ENCODE data around the gene TBC1D14. TPM values are rescaled to one million over a fixed set of nuclear protein-coding genes. Genes with fewer than 3 reads are reported as not detected.

Gene TBC1D14
- total and polyA plus RNA-seq, 10 of the 15 experiments (the other 5 are each of a cell fraction or from before 2014, with no cell fraction given) = 0.87 to 39.3 (median 30.1) TPM

DNA sequence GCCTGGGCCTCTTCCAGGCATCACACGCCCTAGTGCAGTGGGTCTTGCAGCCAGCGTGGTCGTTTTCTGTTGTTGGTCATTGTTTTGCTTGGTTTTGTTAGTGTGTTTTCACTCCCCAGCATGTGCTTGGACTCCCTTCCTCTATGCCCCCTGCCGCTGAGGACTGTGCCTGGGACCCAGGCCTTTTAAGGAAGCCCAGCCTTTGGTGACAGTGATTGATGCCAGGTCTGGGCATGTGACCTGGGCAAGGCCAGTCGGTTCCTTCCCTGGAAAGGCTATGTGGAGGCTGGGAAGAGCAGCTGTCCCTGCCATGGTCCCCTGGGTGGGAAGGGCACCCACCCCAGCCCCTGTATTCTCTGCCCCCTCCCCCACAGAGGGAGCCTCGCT, 167.1 kb downstream of the TBC1D14 start (continued):
- TF ChIP-seq, protein P1, sequence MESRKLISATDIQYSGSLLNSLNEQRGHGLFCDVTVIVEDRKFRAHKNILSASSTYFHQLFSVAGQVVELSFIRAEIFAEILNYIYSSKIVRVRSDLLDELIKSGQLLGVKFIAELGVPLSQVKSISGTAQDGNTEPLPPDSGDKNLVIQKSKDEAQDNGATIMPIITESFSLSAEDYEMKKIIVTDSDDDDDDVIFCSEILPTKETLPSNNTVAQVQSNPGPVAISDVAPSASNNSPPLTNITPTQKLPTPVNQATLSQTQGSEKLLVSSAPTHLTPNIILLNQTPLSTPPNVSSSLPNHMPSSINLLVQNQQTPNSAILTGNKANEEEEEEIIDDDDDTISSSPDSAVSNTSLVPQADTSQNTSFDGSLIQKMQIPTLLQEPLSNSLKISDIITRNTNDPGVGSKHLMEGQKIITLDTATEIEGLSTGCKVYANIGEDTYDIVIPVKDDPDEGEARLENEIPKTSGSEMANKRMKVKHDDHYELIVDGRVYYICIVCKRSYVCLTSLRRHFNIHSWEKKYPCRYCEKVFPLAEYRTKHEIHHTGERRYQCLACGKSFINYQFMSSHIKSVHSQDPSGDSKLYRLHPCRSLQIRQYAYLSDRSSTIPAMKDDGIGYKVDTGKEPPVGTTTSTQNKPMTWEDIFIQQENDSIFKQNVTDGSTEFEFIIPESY (IDR thresholded peaks at IDR 0.05) = no peak
- TF ChIP-seq NFIC (IDR thresholded peaks at IDR 0.05; ENCODE audit: low read depth, low read length) = no peak
- no peak for TF ChIP-seq ASH2L (IDR thresholded peaks at IDR 0.05; ENCODE audit: borderline replicate concordance, low read depth)
- TF ChIP-seq KLF5 (IDR thresholded peaks at IDR 0.05; ENCODE audit: partially characterized antibody) = no peak
- TF ChIP-seq, protein P2, sequence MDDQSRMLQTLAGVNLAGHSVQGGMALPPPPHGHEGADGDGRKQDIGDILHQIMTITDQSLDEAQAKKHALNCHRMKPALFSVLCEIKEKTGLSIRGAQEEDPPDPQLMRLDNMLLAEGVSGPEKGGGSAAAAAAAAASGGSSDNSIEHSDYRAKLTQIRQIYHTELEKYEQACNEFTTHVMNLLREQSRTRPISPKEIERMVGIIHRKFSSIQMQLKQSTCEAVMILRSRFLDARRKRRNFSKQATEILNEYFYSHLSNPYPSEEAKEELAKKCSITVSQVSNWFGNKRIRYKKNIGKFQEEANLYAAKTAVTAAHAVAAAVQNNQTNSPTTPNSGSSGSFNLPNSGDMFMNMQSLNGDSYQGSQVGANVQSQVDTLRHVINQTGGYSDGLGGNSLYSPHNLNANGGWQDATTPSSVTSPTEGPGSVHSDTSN (IDR thresholded peaks at IDR 0.05; ENCODE audit: insufficient replicate concordance, low read depth, low read length) = no peak
- TF ChIP-seq, protein P3, sequence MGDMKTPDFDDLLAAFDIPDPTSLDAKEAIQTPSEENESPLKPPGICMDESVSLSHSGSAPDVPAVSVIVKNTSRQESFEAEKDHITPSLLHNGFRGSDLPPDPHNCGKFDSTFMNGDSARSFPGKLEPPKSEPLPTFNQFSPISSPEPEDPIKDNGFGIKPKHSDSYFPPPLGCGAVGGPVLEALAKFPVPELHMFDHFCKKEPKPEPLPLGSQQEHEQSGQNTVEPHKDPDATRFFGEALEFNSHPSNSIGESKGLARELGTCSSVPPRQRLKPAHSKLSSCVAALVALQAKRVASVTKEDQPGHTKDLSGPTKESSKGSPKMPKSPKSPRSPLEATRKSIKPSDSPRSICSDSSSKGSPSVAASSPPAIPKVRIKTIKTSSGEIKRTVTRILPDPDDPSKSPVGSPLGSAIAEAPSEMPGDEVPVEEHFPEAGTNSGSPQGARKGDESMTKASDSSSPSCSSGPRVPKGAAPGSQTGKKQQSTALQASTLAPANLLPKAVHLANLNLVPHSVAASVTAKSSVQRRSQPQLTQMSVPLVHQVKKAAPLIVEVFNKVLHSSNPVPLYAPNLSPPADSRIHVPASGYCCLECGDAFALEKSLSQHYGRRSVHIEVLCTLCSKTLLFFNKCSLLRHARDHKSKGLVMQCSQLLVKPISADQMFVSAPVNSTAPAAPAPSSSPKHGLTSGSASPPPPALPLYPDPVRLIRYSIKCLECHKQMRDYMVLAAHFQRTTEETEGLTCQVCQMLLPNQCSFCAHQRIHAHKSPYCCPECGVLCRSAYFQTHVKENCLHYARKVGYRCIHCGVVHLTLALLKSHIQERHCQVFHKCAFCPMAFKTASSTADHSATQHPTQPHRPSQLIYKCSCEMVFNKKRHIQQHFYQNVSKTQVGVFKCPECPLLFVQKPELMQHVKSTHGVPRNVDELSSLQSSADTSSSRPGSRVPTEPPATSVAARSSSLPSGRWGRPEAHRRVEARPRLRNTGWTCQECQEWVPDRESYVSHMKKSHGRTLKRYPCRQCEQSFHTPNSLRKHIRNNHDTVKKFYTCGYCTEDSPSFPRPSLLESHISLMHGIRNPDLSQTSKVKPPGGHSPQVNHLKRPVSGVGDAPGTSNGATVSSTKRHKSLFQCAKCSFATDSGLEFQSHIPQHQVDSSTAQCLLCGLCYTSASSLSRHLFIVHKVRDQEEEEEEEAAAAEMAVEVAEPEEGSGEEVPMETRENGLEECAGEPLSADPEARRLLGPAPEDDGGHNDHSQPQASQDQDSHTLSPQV (IDR thresholded peaks at IDR 0.05) = no peak
- no peak for TF ChIP-seq ZNF217 (IDR thresholded peaks at IDR 0.05)
- no peak for TF ChIP-seq SMARCA5 (IDR thresholded peaks at IDR 0.05)
